MM.1S (cell line): ENCODE results near the gene ATP5F1C.

ENCODE experiments used
- DNase-seq: peaks from one replicate; pipeline ENCODE4 v3.0.0-alpha.2; 2015
- H2AFZ ChIP-seq: fragments of 300-600 bp; sonication (generic); 2 replicates; pipeline ENCODE4 v1.6.0; 2016; ENCODE audit warnings: antibody characterized with exemption, low read length
- H3F3A ChIP-seq: fragments of 300-600 bp; sonication (generic); 2 replicates; pipeline ENCODE4 v1.6.1; 2016; ENCODE audit warnings: mild to moderate bottlenecking, antibody characterized with exemption, low read length, moderate library complexity, mixed read lengths; ENCODE audit not compliant: insufficient read depth
- H3K27ac ChIP-seq: fragments of 300-600 bp; sonication (generic); 2 replicates; pipeline ENCODE4 v1.5.1; 2016; ENCODE audit warnings: mild to moderate bottlenecking, low read length
- H3K27me3 ChIP-seq: fragments of 300-600 bp; sonication (generic); replicated peaks from 2 replicates; pipeline ENCODE4 v1.6.0; 2016; ENCODE audit warnings: low read length; ENCODE audit not compliant: insufficient read depth
- H3K36me3 ChIP-seq: fragments of 300-600 bp; sonication (generic); replicated peaks from 2 replicates; pipeline ENCODE4 v1.6.1; 2016; ENCODE audit warnings: mild to moderate bottlenecking, low read length, mixed read lengths; ENCODE audit not compliant: insufficient read depth
- H3K4me1 ChIP-seq: fragments of 300-600 bp; sonication (generic); 2 replicates; pipeline ENCODE4 v1.6.1; 2016; ENCODE audit warnings: low read length, mixed read lengths
- H3K4me2 ChIP-seq: fragments of 300-600 bp; sonication (generic); 2 replicates; pipeline ENCODE4 v1.6.0; 2016; ENCODE audit warnings: low read depth, low read length
- H3K4me3 ChIP-seq: fragments of 300-600 bp; sonication (generic); 2 replicates; pipeline ENCODE4 v1.5.1; 2016; ENCODE audit warnings: low read length, mixed read lengths
- H3K79me2 ChIP-seq: fragments of 300-600 bp; sonication (generic); 2 replicates; pipeline ENCODE4 v1.6.1; 2016; ENCODE audit warnings: mixed run types, low read length, mixed read lengths
- H3K9ac ChIP-seq: fragments of 300-600 bp; sonication (generic); 2 replicates; pipeline ENCODE4 v1.6.1; 2016; ENCODE audit warnings: low read length, mixed read lengths
- H3K9me2 ChIP-seq: fragments of 300-600 bp; sonication (generic); replicated peaks from 2 replicates; pipeline ENCODE4 v1.6.1; 2016; ENCODE audit warnings: mild to moderate bottlenecking, low read length, mixed read lengths; ENCODE audit not compliant: insufficient read depth
- H3K9me3 ChIP-seq: fragments of 300-600 bp; sonication (generic); replicated peaks from 2 replicates; pipeline ENCODE4 v1.6.1; 2016; ENCODE audit warnings: mild to moderate bottlenecking, low read length, mixed read lengths; ENCODE audit not compliant: insufficient read depth
- H4K20me1 ChIP-seq: fragments of 300-600 bp; sonication (generic); 2 replicates; pipeline ENCODE4 v1.6.1; 2016; ENCODE audit warnings: mild to moderate bottlenecking, low read length, moderate library complexity, mixed read lengths; ENCODE audit not compliant: insufficient read depth
- CTCF ChIP-seq: fragments of 300-600 bp; sonication (generic); IDR thresholded peaks from 2 replicates; pipeline ENCODE4 v1.5.1; 2016; ENCODE audit warnings: antibody characterized with exemption, low read length, mixed read lengths
- EZH2 ChIP-seq: fragments of 300-600 bp; sonication (generic); optimal IDR thresholded peaks from 2 replicates; pipeline ENCODE3; 2017; ENCODE audit warnings: low read depth, mild to moderate bottlenecking, antibody characterized with exemption, low read length, mixed read lengths
- EZH2phosphoT487 ChIP-seq: fragments of 300-600 bp; sonication (generic); IDR thresholded peaks from 2 replicates; pipeline ENCODE4 v1.6.1; 2018; ENCODE audit warnings: antibody characterized with exemption, low read length

ATP5F1C gene

GRCh38 chr10:7767209-7767608 is 20.8 kb upstream of the ATP5F1C start:
- no peaks in the 10 kb centered on the region for H3K27me3 ChIP-seq
- no peaks in the 10 kb centered on the region for H3K4me1 ChIP-seq
- no peaks in the 10 kb centered on the region for H3K9me3 ChIP-seq
- no peak for TF ChIP-seq EZH2phosphoT487
- TF ChIP-seq EZH2, result no peak
- no peak for TF ChIP-seq CTCF
- no peak overlapping the region for H3K27ac ChIP-seq
- H3K9ac ChIP-seq, result no peak overlapping the region
- peaks cover 4% of the 10 kb centered on the region for H3K36me3 ChIP-seq
- H3K4me2 ChIP-seq, result no peak overlapping the region
- H3F3A ChIP-seq, result no peaks in the 10 kb centered on the region
- no peak for DNase-seq
- H3K79me2 ChIP-seq, result no peaks in the 10 kb centered on the region
- no peak overlapping the region for H3K4me3 ChIP-seq
- H3K9me2 ChIP-seq, result no peaks in the 10 kb centered on the region
- no peak overlapping the region for H2AFZ ChIP-seq
- H4K20me1 ChIP-seq, result no peaks in the 10 kb centered on the region

DNA sequence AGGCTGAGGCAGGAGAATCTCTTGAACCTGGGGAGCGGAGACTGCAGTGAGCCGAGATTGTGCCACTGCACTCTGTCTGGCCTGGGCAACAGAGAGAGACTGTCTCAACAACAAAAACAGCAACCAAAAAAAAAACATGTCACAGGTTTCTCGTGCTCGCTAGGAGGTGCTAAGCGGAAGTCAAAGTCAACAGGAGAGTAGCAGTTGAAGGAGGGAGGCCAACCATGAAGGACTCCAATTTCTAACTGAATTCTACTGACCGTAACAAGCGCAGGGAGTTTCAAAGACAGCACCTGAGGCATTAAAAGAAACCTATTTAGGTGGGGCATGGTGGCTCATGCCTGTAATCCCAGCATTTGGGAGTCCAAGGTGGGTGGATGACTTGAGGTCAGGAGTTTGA is 19.6 kb upstream of the ATP5F1C start:
- no peak for DNase-seq
- Histone ChIP-seq H2AFZ (no peak overlapping the region), H3K4me2 (no peak overlapping the region), H3K4me1 (no peaks in the 10 kb centered on the region), H3F3A (no peaks in the 10 kb centered on the region), H3K9me2 (no peaks in the 10 kb centered on the region), H4K20me1 (no peaks in the 10 kb centered on the region), H3K4me3 (no peak overlapping the region), H3K79me2 (no peaks in the 10 kb centered on the region), H3K27me3 (no peaks in the 10 kb centered on the region), H3K36me3 (peaks cover 4% of the 10 kb centered on the region), H3K9me3 (no peaks in the 10 kb centered on the region), H3K27ac (no peak overlapping the region), H3K9ac (no peak overlapping the region)
- TF ChIP-seq CTCF (no peak), EZH2phosphoT487 (no peak), EZH2 (no peak)

GRCh38 chr10:7773845-7774801 is 13.9 kb upstream of the ATP5F1C start:
- Histone ChIP-seq H3K27ac (no peak overlapping the region), H4K20me1 (no peaks in the 10 kb centered on the region), H3K4me1 (no peaks in the 10 kb centered on the region), H3K27me3 (no peaks in the 10 kb centered on the region), H3K36me3 (no peaks in the 10 kb centered on the region; the same call in none of the 2 replicates), H3F3A (no peaks in the 10 kb centered on the region), H3K4me2 (no peak overlapping the region), H2AFZ (no peak overlapping the region), H3K9me3 (no peaks in the 10 kb centered on the region), H3K9ac (no peak overlapping the region), H3K9me2 (no peaks in the 10 kb centered on the region), H3K79me2 (no peaks in the 10 kb centered on the region), H3K4me3 (no peak overlapping the region)
- TF ChIP-seq CTCF (no peak), EZH2phosphoT487 (no peak), EZH2 (no peak)
- no peak for DNase-seq
